Inferior parietal cortex (tissue), 1 donor: ENCODE measurements around the gene FKBP2.

Experiments
- DNase-seq: peaks from one replicate; pipeline ENCODE4 v3.0.0-alpha.2; 2016; ENCODE audit errors: extremely low spot score

Gene FKBP2

GRCh38 chr11:64263947-64264317 lies 23.0 kb downstream of the FKBP2 start:
- DNase-seq, result no peak

- DNase-seq, result no peak
Observed at GRCh38 chr11:64264371-64264852, 23.5 kb downstream of the FKBP2 start.

GRCh38 chr11:64265176-64266160 lies 24.6 kb downstream of the FKBP2 start:
- no peak for DNase-seq

- no peak for DNase-seq
Observed at GRCh38 chr11:64266339-64266738, 25.4 kb downstream of the FKBP2 start.

- no peak for DNase-seq
Observed at GRCh38 chr11:64267207-64267945, 26.5 kb downstream of the FKBP2 start.

- DNase-seq, result no peak
Observed at GRCh38 chr11:64268025-64268892, 27.4 kb downstream of the FKBP2 start.

- DNase-seq, result no peak
Observed at GRCh38 chr11:64268893-64269539, 28.1 kb downstream of the FKBP2 start.

- DNase-seq, result peak; percentile 100
Observed at GRCh38 chr11:64269540-64270220, 28.8 kb downstream of the FKBP2 start.

- DNase-seq, result no peak
Observed at GRCh38 chr11:64275031-64275800, 34.3 kb downstream of the FKBP2 start.

GRCh38 chr11:64275841-64276240 lies 34.9 kb downstream of the FKBP2 start:
- DNase-seq, result no peak

- DNase-seq, result no peak
Observed at GRCh38 chr11:64276653-64277431, 35.9 kb downstream of the FKBP2 start.

- no peak for DNase-seq
Observed at GRCh38 chr11:64278576-64279190, 37.8 kb downstream of the FKBP2 start.

GRCh38 chr11:64281957-64282770 lies 41.3 kb downstream of the FKBP2 start:
- no peak for DNase-seq

- DNase-seq, result no peak
Observed at GRCh38 chr11:64283092-64283491, 42.2 kb downstream of the FKBP2 start.

- DNase-seq, result peak; percentile 96
Observed at GRCh38 chr11:64284048-64284961, 43.4 kb downstream of the FKBP2 start, which contains the start of gene BAD. Gene BAD, minus strand, starts transcription at chr11:64284665. Its CDS starts 297 bp downstream, at chr11:64284368.
